Measurements from ENCODE around the gene CHID1. TPM values are rescaled to one million over a fixed set of nuclear protein-coding genes. Genes with fewer than 3 reads are reported as not detected.

CHID1 gene
- 69.4 TPM for total RNA-seq

DNA sequence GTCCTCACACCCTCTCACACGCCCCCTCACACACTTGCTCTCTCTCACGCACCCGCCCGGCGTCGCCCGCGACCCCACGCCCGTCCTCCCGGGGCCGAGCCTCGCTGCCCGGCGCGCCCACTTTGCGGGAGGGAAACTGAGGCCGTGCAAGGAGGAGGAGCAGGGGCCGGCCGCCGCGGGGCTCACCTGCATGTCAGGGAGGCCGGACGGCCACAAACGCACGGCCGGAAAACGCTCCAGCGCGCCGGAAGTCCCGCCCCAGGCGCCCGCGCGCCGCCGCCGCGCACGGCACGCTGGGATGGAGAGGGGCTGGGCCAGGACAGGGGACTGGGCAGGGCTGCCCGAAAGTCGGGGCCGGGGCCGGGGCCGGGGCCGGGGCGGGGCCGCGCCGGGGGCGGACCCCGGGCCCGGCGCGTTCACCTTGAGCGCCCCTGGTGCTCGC lies at the start of gene CHID1:
TSS of gene CHID1 (minus strand) at position 222 of the 442 bp plus-strand sequence. CDS start 5,994 bp downstream, outside the sequence.
- intact Hi-C loops (cut with DNase I), result loop anchor here (1.0 to 5.0 kb wide), 2 partner anchors 15 to 63 kb away; partner anchors contain the start of gene AP2A2
- TF ChIP-seq, protein P1, sequence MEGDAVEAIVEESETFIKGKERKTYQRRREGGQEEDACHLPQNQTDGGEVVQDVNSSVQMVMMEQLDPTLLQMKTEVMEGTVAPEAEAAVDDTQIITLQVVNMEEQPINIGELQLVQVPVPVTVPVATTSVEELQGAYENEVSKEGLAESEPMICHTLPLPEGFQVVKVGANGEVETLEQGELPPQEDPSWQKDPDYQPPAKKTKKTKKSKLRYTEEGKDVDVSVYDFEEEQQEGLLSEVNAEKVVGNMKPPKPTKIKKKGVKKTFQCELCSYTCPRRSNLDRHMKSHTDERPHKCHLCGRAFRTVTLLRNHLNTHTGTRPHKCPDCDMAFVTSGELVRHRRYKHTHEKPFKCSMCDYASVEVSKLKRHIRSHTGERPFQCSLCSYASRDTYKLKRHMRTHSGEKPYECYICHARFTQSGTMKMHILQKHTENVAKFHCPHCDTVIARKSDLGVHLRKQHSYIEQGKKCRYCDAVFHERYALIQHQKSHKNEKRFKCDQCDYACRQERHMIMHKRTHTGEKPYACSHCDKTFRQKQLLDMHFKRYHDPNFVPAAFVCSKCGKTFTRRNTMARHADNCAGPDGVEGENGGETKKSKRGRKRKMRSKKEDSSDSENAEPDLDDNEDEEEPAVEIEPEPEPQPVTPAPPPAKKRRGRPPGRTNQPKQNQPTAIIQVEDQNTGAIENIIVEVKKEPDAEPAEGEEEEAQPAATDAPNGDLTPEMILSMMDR (IDR thresholded peaks at IDR 0.05), result no peak
- Histone ChIP-seq H3K36me3 (peaks cover 0 to 2% of the 10 kb centered on the region in 2 donors), H3K4me1 (peaks cover 0 to 16% of the 10 kb centered on the region in 2 donors), H3K4me3 (peak within 1 kb of the TSS; percentile 86 to 98), H3K9me3 (no peaks in the 10 kb centered on the region), H3K27ac (peak within 1 kb of the TSS; percentile 83 to 92), H3K27me3 (no peaks in the 10 kb centered on the region)
- DNase-seq (ENCODE audit: low spot score in 2 of 2), result peak; percentile 29 to 92

DNA sequence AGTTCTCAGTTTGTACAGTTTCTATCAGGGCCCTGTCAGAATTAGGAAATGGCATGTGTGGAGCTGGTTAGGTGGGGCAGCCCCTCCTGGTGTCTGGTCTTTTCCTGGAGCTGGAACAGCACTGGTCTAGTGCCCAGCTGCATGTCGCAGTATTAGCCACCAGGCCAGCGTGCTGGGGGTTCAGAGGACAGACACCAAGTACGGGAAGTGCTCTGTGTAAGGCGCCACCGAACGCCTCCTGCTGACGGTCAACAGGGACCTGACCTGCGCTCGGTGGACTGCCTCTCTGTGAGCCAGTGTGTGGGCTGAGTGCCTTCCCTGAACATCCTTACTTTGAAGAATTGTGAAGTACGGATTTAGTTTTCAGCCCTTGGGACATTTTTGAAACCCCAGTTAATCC lies 49.0 kb upstream of the CHID1 start:
- intact Hi-C loops (cut with DNase I), result no loop called here
- no peak overlapping the region for H3K4me3 ChIP-seq
- no peak for DNase-seq (ENCODE audit: low spot score in 2 of 2)
- no peaks in the 10 kb centered on the region for H3K9me3 ChIP-seq
- TF ChIP-seq, protein P1 (IDR thresholded peaks at IDR 0.05), result no peak
- no peak overlapping the region for H3K27ac ChIP-seq
- H3K36me3 ChIP-seq, result peaks cover 28 to 64% of the 10 kb centered on the region in 2 donors
- H3K27me3 ChIP-seq, result no peaks in the 10 kb centered on the region
- H3K4me1 ChIP-seq, result no peaks in the 10 kb centered on the region

DNA sequence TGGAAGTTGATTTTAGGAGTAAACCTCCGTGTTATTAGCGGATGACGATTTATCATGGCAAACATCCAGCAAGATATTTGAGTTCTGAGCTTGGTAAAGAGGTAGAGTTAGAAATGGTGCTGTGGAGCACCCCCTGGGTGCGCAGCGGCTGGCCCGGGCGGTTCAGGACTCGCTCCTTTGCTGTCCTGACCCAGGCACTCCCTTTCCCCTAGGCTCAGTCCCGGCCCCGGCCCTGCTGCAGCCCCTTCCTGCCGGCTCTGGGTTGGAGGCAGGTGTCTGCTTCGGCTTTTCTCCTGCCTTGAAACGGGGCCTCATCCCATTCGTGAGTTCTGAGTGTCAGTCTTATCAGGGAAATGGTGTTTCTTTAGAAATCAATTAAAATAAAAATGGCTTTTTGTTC lies 48.4 kb upstream of the CHID1 start:
- H3K9me3 ChIP-seq, result no peaks in the 10 kb centered on the region
- H3K27me3 ChIP-seq, result no peaks in the 10 kb centered on the region
- H3K36me3 ChIP-seq, result peaks cover 25 to 62% of the 10 kb centered on the region in 2 donors
- DNase-seq (ENCODE audit: low spot score in 2 of 2), result no peak
- H3K4me1 ChIP-seq, result no peaks in the 10 kb centered on the region
- H3K4me3 ChIP-seq, result no peak overlapping the region
- intact Hi-C loops (cut with DNase I), result no loop called here
- no peak overlapping the region for H3K27ac ChIP-seq
- TF ChIP-seq, protein P1 (IDR thresholded peaks at IDR 0.05), result no peak

DNA sequence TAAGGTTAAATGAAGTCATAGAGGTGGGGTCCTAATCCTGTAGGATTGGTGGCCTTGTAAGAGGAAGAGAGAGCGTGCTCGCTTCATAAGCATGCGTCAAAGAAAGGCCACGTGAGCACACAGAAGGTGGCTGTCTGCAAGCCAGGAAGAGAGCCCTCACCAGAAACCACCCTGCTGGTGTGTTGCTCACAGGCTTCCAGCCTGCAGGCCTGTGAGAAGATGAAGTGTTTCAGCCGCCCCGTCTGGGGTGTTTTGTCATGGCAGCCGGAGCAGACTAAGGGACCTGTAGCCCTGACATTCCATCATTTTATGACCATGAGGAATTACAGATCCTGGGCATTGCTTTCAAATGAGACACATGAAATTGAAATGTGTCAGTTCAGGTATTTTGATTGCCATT lies 47.5 kb upstream of the CHID1 start:
- intact Hi-C loops (cut with DNase I), result no loop called here
- H3K27me3 ChIP-seq, result no peaks in the 10 kb centered on the region
- TF ChIP-seq, protein P1 (IDR thresholded peaks at IDR 0.05), result no peak
- H3K4me1 ChIP-seq, result no peaks in the 10 kb centered on the region
- peaks cover 22 to 53% of the 10 kb centered on the region in 2 donors for H3K36me3 ChIP-seq
- H3K4me3 ChIP-seq, result no peak overlapping the region
- no peak overlapping the region for H3K27ac ChIP-seq
- no peak for DNase-seq (ENCODE audit: low spot score in 2 of 2)
- no peaks in the 10 kb centered on the region for H3K9me3 ChIP-seq

DNA sequence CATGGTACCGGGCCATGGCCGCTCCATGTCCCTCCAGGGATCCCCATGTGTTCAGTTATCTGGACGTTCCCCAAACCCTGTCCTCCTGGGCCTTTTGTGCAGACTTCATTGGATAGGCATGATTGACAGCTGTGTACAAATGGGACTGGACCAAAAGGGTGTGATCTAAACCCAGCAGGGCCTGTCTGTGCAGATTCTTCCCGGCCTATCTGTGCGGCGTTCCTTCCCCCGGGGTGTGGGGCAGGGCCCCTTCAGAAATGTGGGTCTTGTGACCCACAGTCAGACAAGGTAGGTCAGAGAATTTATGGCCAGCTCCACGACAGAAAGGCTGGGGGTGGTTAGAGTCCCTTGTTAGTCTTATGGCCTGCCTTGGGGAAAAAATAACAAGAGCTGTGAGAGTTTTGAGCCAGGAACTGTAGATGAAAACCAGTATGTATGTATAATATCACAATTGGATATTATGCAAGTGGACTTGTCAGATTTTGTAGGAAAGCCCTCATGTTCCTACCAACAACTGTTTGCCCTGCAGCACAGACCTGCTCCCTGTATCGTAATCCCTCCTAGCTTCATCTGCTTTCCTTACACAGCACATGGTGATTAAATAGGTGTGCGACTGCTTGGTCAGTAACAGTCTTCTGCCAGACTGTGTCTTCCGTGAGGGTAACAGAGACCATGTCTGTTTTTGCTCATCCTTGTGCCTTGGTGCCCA lies 46.8 kb upstream of the CHID1 start:
- Histone ChIP-seq H3K9me3 (no peaks in the 10 kb centered on the region), H3K36me3 (peaks cover 22 to 45% of the 10 kb centered on the region in 2 donors), H3K4me3 (no peak overlapping the region), H3K27me3 (no peaks in the 10 kb centered on the region), H3K4me1 (no peaks in the 10 kb centered on the region), H3K27ac (no peak overlapping the region)
- no peak for DNase-seq (ENCODE audit: low spot score in 2 of 2)
- TF ChIP-seq, protein P1 (IDR thresholded peaks at IDR 0.05), result no peak
- intact Hi-C loops (cut with DNase I), result no loop called here

All from ascending aorta (tissue), 2 donors.